ENCODE measurements around the gene USP19.

USP19 gene

GRCh38 chr3:49122451-49122850, 1.8 kb upstream of the USP19 start:
- FAIRE-seq, result no peak
- no peak for DNase-seq (ENCODE audit: insufficient read length, low spot score)
- TF ChIP-seq POU2F2 (IDR thresholded peaks at IDR 0.05; ENCODE audit: low read depth, low read length), result no peak
- no peak for TF ChIP-seq PAX5 (IDR thresholded peaks at IDR 0.05; ENCODE audit: insufficient read depth, low read length, severe bottlenecking)

- no peak for DNase-seq (ENCODE audit: insufficient read length, low spot score)
- TF ChIP-seq TAF1 (IDR thresholded peaks at IDR 0.05; ENCODE audit: low read depth, low read length) (no peak), SPI1 (IDR thresholded peaks at IDR 0.05; ENCODE audit: low read depth, low read length) (no peak), POU2F2 (IDR thresholded peaks at IDR 0.05; ENCODE audit: low read depth, low read length) (no peak), POLR2AphosphoS5 (IDR thresholded peaks at IDR 0.05; ENCODE audit: low read depth, low read length) (no peak), PAX5 (IDR thresholded peaks at IDR 0.05; ENCODE audit: insufficient read depth, low read length, severe bottlenecking) (no peak), POLR2A (IDR thresholded peaks at IDR 0.05; ENCODE audit: low read depth, low read length) (no peak)
- no peak for FAIRE-seq
These were observed 1.4 kb upstream of the USP19 start for GRCh38 chr3:49122022-49122421.

- FAIRE-seq, result no peak
- TF ChIP-seq POLR2AphosphoS5 (IDR thresholded peaks at IDR 0.05; ENCODE audit: low read depth, low read length) (no peak), SPI1 (IDR thresholded peaks at IDR 0.05; ENCODE audit: low read depth, low read length) (no peak), PAX5 (IDR thresholded peaks at IDR 0.05; ENCODE audit: insufficient read depth, low read length, severe bottlenecking) (no peak), TAF1 (IDR thresholded peaks at IDR 0.05; ENCODE audit: low read depth, low read length) (no peak), POU2F2 (IDR thresholded peaks at IDR 0.05; ENCODE audit: low read depth, low read length) (no peak), POLR2A (IDR thresholded peaks at IDR 0.05; ENCODE audit: low read depth, low read length) (no peak)
- DNase-seq (ENCODE audit: insufficient read length, low spot score), result no peak
These were observed 611 bp upstream of the USP19 start for GRCh38 chr3:49121132-49121736.

- no peak for FAIRE-seq
- no peak for TF ChIP-seq POLR2A (IDR thresholded peaks at IDR 0.05; ENCODE audit: low read depth, low read length)
- no peak for TF ChIP-seq POU2F2 (IDR thresholded peaks at IDR 0.05; ENCODE audit: low read depth, low read length)
- TF ChIP-seq SPI1 (IDR thresholded peaks at IDR 0.05; ENCODE audit: low read depth, low read length), result no peak
- TF ChIP-seq TAF1 (IDR thresholded peaks at IDR 0.05; ENCODE audit: low read depth, low read length), result no peak
- TF ChIP-seq POLR2AphosphoS5 (IDR thresholded peaks at IDR 0.05; ENCODE audit: low read depth, low read length), result no peak
- TF ChIP-seq PAX5 (IDR thresholded peaks at IDR 0.05; ENCODE audit: insufficient read depth, low read length, severe bottlenecking), result no peak
These were observed 556 bp downstream of the USP19 start for GRCh38 chr3:49120096-49120437.

GRCh38 chr3:49119439-49119838, 1.2 kb downstream of the USP19 start:
- DNase-seq (ENCODE audit: insufficient read length, low spot score) (no peak), FAIRE-seq (no peak)
- TF ChIP-seq PAX5 (IDR thresholded peaks at IDR 0.05; ENCODE audit: insufficient read depth, low read length, severe bottlenecking), result no peak
- no peak for TF ChIP-seq TAF1 (IDR thresholded peaks at IDR 0.05; ENCODE audit: low read depth, low read length)
- no peak for TF ChIP-seq SPI1 (IDR thresholded peaks at IDR 0.05; ENCODE audit: low read depth, low read length)

More at GRCh38 chr3:49120096-49120437, 556 bp downstream of the USP19 start:
- no peak for DNase-seq (ENCODE audit: insufficient read length, low spot score)

- FAIRE-seq (no peak), DNase-seq (ENCODE audit: insufficient read length, low spot score) (no peak)
- TF ChIP-seq SPI1 (IDR thresholded peaks at IDR 0.05; ENCODE audit: low read depth, low read length) (no peak), POLR2AphosphoS5 (IDR thresholded peaks at IDR 0.05; ENCODE audit: low read depth, low read length) (no peak), PAX5 (IDR thresholded peaks at IDR 0.05; ENCODE audit: insufficient read depth, low read length, severe bottlenecking) (no peak), POLR2A (IDR thresholded peaks at IDR 0.05; ENCODE audit: low read depth, low read length) (no peak)
These were observed 1.6 kb downstream of the USP19 start for GRCh38 chr3:49119036-49119435.

- FAIRE-seq (no peak), DNase-seq (ENCODE audit: insufficient read length, low spot score) (no peak)
- TF ChIP-seq TAF1 (IDR thresholded peaks at IDR 0.05; ENCODE audit: low read depth, low read length) (no peak), PAX5 (IDR thresholded peaks at IDR 0.05; ENCODE audit: insufficient read depth, low read length, severe bottlenecking) (no peak), POLR2A (IDR thresholded peaks at IDR 0.05; ENCODE audit: low read depth, low read length) (no peak), SPI1 (IDR thresholded peaks at IDR 0.05; ENCODE audit: low read depth, low read length) (no peak), POLR2AphosphoS5 (IDR thresholded peaks at IDR 0.05; ENCODE audit: low read depth, low read length) (no peak), POU2F2 (IDR thresholded peaks at IDR 0.05; ENCODE audit: low read depth, low read length) (no peak)
These were observed 8.4 kb downstream of the USP19 start for GRCh38 chr3:49112262-49112661.

GRCh38 chr3:49111347-49111746, 9.3 kb downstream of the USP19 start:
- FAIRE-seq, result no peak
- no peak for DNase-seq (ENCODE audit: insufficient read length, low spot score)
- TF ChIP-seq PAX5 (IDR thresholded peaks at IDR 0.05; ENCODE audit: insufficient read depth, low read length, severe bottlenecking), result no peak
- TF ChIP-seq SPI1 (IDR thresholded peaks at IDR 0.05; ENCODE audit: low read depth, low read length), result no peak
- TF ChIP-seq TAF1 (IDR thresholded peaks at IDR 0.05; ENCODE audit: low read depth, low read length), result no peak
- TF ChIP-seq POLR2AphosphoS5 (IDR thresholded peaks at IDR 0.05; ENCODE audit: low read depth, low read length), result no peak
- TF ChIP-seq POU2F2 (IDR thresholded peaks at IDR 0.05; ENCODE audit: low read depth, low read length), result no peak
- TF ChIP-seq POLR2A (IDR thresholded peaks at IDR 0.05; ENCODE audit: low read depth, low read length), result no peak

GRCh38 chr3:49110780-49111179, 9.8 kb downstream of the USP19 start:
- no peak for FAIRE-seq
- DNase-seq (ENCODE audit: insufficient read length, low spot score), result no peak
- TF ChIP-seq TAF1 (IDR thresholded peaks at IDR 0.05; ENCODE audit: low read depth, low read length), result no peak
- TF ChIP-seq SPI1 (IDR thresholded peaks at IDR 0.05; ENCODE audit: low read depth, low read length), result no peak
- no peak for TF ChIP-seq POLR2A (IDR thresholded peaks at IDR 0.05; ENCODE audit: low read depth, low read length)
- TF ChIP-seq PAX5 (IDR thresholded peaks at IDR 0.05; ENCODE audit: insufficient read depth, low read length, severe bottlenecking), result no peak
- no peak for TF ChIP-seq POLR2AphosphoS5 (IDR thresholded peaks at IDR 0.05; ENCODE audit: low read depth, low read length)
- TF ChIP-seq POU2F2 (IDR thresholded peaks at IDR 0.05; ENCODE audit: low read depth, low read length), result no peak

- TF ChIP-seq PAX5 (IDR thresholded peaks at IDR 0.05; ENCODE audit: insufficient read depth, low read length, severe bottlenecking) (no peak), TAF1 (IDR thresholded peaks at IDR 0.05; ENCODE audit: low read depth, low read length) (no peak), POLR2AphosphoS5 (IDR thresholded peaks at IDR 0.05; ENCODE audit: low read depth, low read length) (no peak), POU2F2 (IDR thresholded peaks at IDR 0.05; ENCODE audit: low read depth, low read length) (no peak), SPI1 (IDR thresholded peaks at IDR 0.05; ENCODE audit: low read depth, low read length) (no peak), POLR2A (IDR thresholded peaks at IDR 0.05; ENCODE audit: low read depth, low read length) (no peak)
- FAIRE-seq, result no peak
- DNase-seq (ENCODE audit: insufficient read length, low spot score), result no peak
These were observed 12.3 kb downstream of the USP19 start for GRCh38 chr3:49108346-49108745.
